GM19463 (cell line): ENCODE data around the gene ARSB.

Experiments
- ATAC-seq: cut with Tn5 transposase; IDR thresholded peaks from one replicate; pipeline ENCODE4 v1.9.1; 2021; ENCODE audit warnings: mild to moderate bottlenecking, moderate library complexity; ENCODE audit not compliant: unreplicated experiment

Gene ARSB

DNA sequence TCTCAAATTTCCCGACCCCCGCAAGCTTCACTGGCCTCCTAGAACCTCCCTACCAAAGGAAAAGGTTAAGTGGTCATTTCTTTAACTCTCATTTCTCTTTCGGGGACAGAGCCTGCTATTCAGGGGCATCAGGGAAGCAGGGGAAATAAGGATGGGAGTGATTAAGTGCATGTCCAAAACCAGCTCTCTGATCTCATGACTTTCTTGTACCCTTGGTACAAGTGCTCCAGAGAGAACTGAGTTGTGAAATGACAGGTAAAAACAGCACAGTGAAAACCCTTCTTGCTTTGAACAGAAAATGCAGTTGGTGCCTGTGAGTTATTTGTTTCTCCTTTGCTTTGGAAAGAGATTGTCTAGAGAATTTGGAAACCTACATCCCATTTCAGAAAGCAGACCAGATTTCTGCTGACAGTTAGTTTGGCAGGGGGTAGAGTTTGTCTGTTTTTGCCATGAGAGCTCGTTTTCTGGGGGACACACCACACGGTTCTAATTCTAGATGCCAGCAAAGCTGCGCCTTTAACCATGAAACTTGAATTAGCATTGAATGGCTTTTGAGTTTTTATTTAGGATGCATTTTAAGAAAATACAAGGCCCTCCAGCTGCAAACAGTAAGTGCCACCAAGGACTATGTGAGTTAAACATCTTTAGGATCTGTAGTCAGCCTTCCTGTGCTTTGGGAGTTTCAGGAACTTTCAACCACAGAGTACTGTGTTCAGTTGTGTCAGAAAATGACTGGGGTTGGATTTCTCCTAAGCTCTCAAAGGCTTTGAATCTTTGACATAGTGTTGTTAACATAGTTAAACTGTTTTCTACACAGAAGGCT is 174.8 kb downstream of the ARSB start:
- no peak for ATAC-seq

- no peak for ATAC-seq
Measured at GRCh38 chr5:78809444-78809843, 175.7 kb downstream of the ARSB start.

DNA sequence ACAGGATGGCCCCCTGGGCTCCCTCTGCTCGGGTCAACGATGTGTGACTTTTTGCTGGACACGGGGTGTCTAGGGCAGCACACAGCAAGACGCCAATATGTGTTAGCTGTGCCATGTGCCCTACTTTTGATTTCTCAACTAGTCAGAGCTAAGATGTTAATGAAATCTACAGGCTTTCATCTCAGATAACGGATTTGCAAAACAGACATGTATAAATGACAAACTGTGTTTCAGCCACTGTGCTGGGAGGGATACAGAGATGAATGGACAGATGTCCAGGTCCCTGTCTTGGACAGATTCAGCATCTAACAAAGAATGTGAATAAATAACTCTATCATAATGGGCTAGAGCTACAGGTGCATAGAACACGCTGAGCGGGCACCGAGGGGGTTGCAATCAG is 176.3 kb downstream of the ARSB start:
- ATAC-seq, result no peak

DNA sequence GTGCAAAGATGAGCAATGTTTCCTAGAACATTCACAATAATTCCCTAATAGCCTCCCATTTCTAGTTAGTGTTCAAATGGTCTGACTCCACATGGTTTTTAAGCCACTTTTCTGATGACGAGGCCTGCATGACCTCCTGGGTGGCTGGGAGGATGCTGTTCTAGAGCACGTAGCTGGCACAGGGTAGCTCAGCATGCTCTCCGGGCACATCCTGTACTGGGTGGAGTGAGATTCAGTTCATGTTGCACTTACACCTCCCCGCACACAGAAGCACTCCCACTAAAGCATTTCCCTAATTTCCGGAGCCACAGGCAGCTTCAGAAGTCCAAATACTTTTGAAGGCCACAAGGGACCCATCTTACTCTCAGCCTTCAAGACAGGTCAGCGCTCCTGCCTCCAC is 176.7 kb downstream of the ARSB start:
- ATAC-seq, result no peak

DNA sequence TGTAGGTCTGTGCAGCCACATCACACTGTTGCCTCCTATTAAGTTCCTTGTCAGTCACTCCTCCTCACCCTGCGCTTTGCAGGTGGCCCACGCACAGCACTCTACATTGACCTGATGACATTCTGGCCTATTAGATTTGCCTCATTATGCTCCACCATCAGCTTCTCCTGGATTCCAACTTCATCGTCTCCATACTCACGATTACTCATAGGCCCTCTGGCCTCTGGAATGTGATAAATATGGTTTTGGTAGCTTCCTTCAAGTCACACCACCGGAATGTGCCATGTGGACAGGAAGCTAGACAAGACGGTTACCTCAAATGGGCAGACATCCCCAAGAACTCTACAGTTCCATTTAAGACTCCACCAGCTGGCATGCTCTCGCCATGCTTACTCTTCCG is 178.6 kb downstream of the ARSB start:
- ATAC-seq, result no peak

- ATAC-seq, result no peak
Measured at GRCh38 chr5:78805474-78806124, 179.5 kb downstream of the ARSB start.

DNA sequence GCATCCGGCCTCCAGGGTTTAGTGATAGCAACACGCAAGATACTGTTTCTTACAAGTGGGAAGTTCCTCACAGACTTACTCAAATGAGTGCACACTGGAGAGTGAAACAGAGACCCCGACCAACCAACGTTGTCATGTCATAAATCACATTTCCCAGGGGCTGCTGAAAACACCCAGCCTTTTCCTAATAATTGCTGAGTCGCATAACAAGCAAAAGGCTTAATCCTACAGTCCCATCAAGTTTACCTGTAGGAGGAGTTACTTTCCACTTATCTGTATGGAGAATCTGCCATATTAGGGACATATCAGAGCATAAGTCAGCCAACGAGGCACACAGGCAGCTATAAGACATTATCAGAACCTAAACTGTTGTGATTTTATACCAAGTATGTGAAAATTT is 180.1 kb downstream of the ARSB start:
- no peak for ATAC-seq

GRCh38 chr5:78803941-78804340 is 181.2 kb downstream of the ARSB start:
- ATAC-seq, result no peak

GRCh38 chr5:78803353-78803752 is 181.8 kb downstream of the ARSB start:
- no peak for ATAC-seq

GRCh38 chr5:78801413-78801812 is 183.7 kb downstream of the ARSB start:
- no peak for ATAC-seq

GRCh38 chr5:78799266-78800017 is 185.7 kb downstream of the ARSB start:
- no peak for ATAC-seq

- no peak for ATAC-seq
Measured at GRCh38 chr5:78798673-78799029, 186.5 kb downstream of the ARSB start.

DNA sequence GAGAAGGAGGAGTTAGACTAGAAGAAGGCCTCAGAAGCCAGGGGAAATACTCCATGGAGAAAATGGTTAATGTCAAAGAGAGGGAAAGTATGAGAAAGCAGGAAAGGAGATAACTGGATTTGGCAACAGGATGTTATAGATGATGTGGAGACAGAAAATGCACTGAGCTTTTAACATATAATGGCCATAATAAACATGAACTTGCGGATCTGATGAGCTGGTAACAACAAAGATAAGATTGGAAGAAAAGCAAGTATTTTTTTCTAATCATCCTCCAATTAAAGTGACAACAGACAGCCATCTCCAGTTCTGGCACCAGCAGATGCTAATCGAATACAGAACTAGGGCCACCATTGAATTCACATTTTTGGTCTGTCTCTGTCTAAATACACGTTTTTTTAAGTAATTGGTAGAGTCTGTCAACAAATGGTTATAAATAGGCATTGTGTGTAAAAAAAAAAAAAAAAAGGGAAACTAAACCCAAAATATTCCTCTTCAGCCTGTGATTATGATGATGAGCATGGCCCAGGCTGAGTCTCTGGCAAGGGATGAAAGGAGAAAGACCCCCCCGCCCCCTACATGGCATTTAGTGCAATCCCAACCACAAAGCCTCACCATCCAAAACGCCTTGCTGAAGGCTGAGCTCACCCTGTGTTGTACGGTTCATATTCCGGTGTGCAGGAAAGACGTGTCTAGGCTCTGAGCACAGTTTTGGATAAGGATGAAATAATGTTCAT is 187.0 kb downstream of the ARSB start:
- no peak for ATAC-seq

DNA sequence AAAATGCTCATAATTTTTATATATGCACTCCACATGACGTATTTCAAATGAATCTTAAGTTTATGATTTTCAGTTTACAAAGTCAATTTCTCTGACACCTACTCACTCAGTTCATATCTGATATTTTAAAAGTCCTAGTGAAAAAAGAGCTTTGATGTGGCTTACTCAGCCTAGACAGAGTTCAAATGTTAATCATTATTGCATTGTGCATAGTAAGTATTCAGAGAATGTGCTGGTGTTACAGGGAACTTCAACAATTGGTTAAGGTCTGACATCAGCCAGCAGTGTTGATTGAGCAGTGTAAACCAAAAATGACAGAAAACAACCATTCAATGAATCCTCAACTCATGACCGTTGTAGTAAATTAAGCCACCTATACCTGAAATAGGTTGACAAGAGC is 189.4 kb downstream of the ARSB start:
- ATAC-seq, result peak; percentile 67

GRCh38 chr5:78794693-78795215 is 190.4 kb downstream of the ARSB start:
- no peak for ATAC-seq

GRCh38 chr5:78793907-78794662 is 191.0 kb downstream of the ARSB start:
- ATAC-seq, result no peak

- ATAC-seq, result peak; percentile 54
Measured at GRCh38 chr5:78792345-78793055, 192.6 kb downstream of the ARSB start.

- no peak for ATAC-seq
Measured at GRCh38 chr5:78791501-78792100, 193.5 kb downstream of the ARSB start.

GRCh38 chr5:78787783-78788182 is 197.3 kb downstream of the ARSB start:
- no peak for ATAC-seq
